CD4-positive, alpha-beta T cell (primary cell): ENCODE results near the gene DUS3L. TPM values are rescaled to one million over a fixed set of nuclear protein-coding genes. Genes with fewer than 3 reads are reported as not detected.

ENCODE experiments used
- ATAC-seq: fragments of 200-7000 bp; cut with Tn5 transposase; one replicate; pipeline ENCODE4 v1.10.0; 2022; ENCODE audit warnings: mild to moderate bottlenecking; ENCODE audit not compliant: poor library complexity
- CTCF ChIA-PET: fragments of 350-600 bp; sonication (Branson Sonifier 250); formaldehyde crosslinking; loops from one replicate; lab custom pipeline; 2021; ENCODE audit warnings: antibody characterized with exemption, inconsistent platforms; lab: Charles Lee
- POLR2A ChIA-PET: fragments of 350-600 bp; sonication (Branson Sonifier 250); formaldehyde crosslinking; loops from one replicate; lab custom pipeline; 2021; ENCODE audit warnings: antibody characterized with exemption, inconsistent platforms; lab: Charles Lee
- DNase-seq, 14 experiments: peaks; one replicate each; pipeline ENCODE4 v3.0.0-alpha.2; 2013 to 2020; ENCODE audit warnings: mixed read lengths in 2 of 14
- H3K27ac ChIP-seq, 2 donors: one replicate each; pipeline versions ENCODE4 v1.5.1 to v1.7.0; 2013; ENCODE audit warnings: low read length in 2 of 2, low read depth in 1 of 2, mild to moderate bottlenecking in 1 of 2
- H3K27me3 ChIP-seq, 2 experiments: 1 replicate in 1 of 2; 2 replicates in 1 of 2; pipeline versions ENCODE4 v1.6.1 to v1.7.0; 2013; ENCODE audit warnings: low read length in 2 of 2, control low read depth in 1 of 2, mild to moderate bottlenecking in 1 of 2, moderate library complexity in 1 of 2; ENCODE audit not compliant: insufficient read depth in 2 of 2, control insufficient read depth in 1 of 2
- H3K36me3 ChIP-seq: one replicate; pipeline ENCODE4 v1.6.1; 2013; ENCODE audit warnings: low read length, control low read depth; ENCODE audit not compliant: insufficient read depth
- H3K4me1 ChIP-seq: one replicate; pipeline ENCODE4 v1.6.1; 2013; ENCODE audit warnings: low read length, control low read depth; ENCODE audit not compliant: insufficient read depth
- H3K4me3 ChIP-seq: one replicate; pipeline ENCODE4 v1.5.1; 2013; ENCODE audit warnings: mild to moderate bottlenecking, low read length, moderate library complexity
- H3K9me3 ChIP-seq, 2 experiments: 1 replicate in 1 of 2; 2 replicates in 1 of 2; pipeline versions ENCODE4 v1.6.1 to v1.7.0; 2013; ENCODE audit warnings: low read length in 2 of 2, mild to moderate bottlenecking in 2 of 2, control low read depth in 1 of 2, moderate library complexity in 1 of 2; ENCODE audit not compliant: control insufficient read depth in 1 of 2, insufficient read depth in 1 of 2
- H3K27ac Mint-ChIP-seq: one replicate; pipeline ENCODE4 v1.8.0; 2020; ENCODE audit warnings: mixed read lengths
- H3K27me3 Mint-ChIP-seq: one replicate; pipeline ENCODE4 v1.8.0; 2021; ENCODE audit warnings: mixed read lengths
- H3K36me3 Mint-ChIP-seq: one replicate; pipeline ENCODE4 v1.8.0; 2021; ENCODE audit warnings: low read depth, mixed read lengths
- H3K4me1 Mint-ChIP-seq: one replicate; pipeline ENCODE4 v1.8.0; 2021; ENCODE audit warnings: low read depth, mixed read lengths
- H3K4me3 Mint-ChIP-seq: one replicate; pipeline ENCODE4 v1.8.0; 2020; ENCODE audit warnings: mild to moderate bottlenecking, mixed read lengths
- H3K9me3 Mint-ChIP-seq: one replicate; pipeline ENCODE4 v1.8.0; 2020; ENCODE audit warnings: mixed read lengths
- CTCF ChIP-seq: fragments of 200-600 bp; IDR thresholded peaks from one replicate; pipeline ENCODE4 v1.8.0; 2022; ENCODE audit warnings: antibody characterized with exemption, mild to moderate bottlenecking
- intact Hi-C, 2 experiments: fragments of 100-400 bp; cut with DNase I in 1 of 2; cut with micrococcal nuclease in 1 of 2; formaldehyde crosslinking; loops; one replicate each; pipeline versions ENCODE4 v1.15.1 to v1.9.0; 2023 to 2025; cut with DNase I, micrococcal nuclease
- total RNA-seq, 174 experiments: library from RNA in 2 of 174; stranded (reverse) in 2 of 174; gene quantifications; one replicate each; pipeline ENCODE4 v1.2.3 and lab custom pipeline; 2021 to 2026

The DUS3L gene
- total RNA-seq, 2 experiments from 2014 or later, result 150 to 170 TPM

- POLR2A ChIA-PET, result interaction anchor here (0.6 to 1.2 kb wide), 3 partner anchors 18 to 165 kb away, joined by 3 read pairs; no protein-coding TSS in a partner anchor
- no peak for ATAC-seq
- Histone ChIP-seq H3K9me3 (peaks cover 0 to 10% of the 10 kb centered on the region in 2 experiments), H3K36me3 (no peaks in the 10 kb centered on the region), H3K4me3 (no peak overlapping the region), H3K27ac (no peak overlapping the region), H3K27me3 (no peaks in the 10 kb centered on the region), H3K4me1 (peaks cover 22% of the 10 kb centered on the region)
- H3K4me3 Mint-ChIP-seq, result no peak overlapping the region
- TF ChIP-seq CTCF, result no peak
- peaks cover 5% of the 10 kb centered on the region for H3K27me3 Mint-ChIP-seq
- H3K36me3 Mint-ChIP-seq, result no peaks in the 10 kb centered on the region
- intact Hi-C loops, result loop anchor here in 1 of 2 experiments (5.0 kb wide), 1 partner anchor 169 kb away; the partner anchor contains the start of gene RANBP3
- H3K9me3 Mint-ChIP-seq, result no peaks in the 10 kb centered on the region
- CTCF ChIA-PET, result interaction anchor here (0.5 to 1.1 kb wide), 2 partner anchors 214 to 493 kb away, joined by 4 read pairs; no protein-coding TSS in a partner anchor
- no peak overlapping the region for H3K27ac Mint-ChIP-seq
- peaks cover 12% of the 10 kb centered on the region for H3K4me1 Mint-ChIP-seq
- peak in 1 of 14 experiments; percentile 25 for DNase-seq
These were observed 17.3 kb upstream of the DUS3L start for GRCh38 chr19:5808120-5808816.

- Histone ChIP-seq H3K9me3 (peaks cover 0 to 10% of the 10 kb centered on the region in 2 experiments), H3K4me1 (peaks cover 30% of the 10 kb centered on the region), H3K27ac (no peak overlapping the region), H3K36me3 (no peaks in the 10 kb centered on the region), H3K27me3 (peaks cover 3 to 6% of the 10 kb centered on the region in 2 experiments), H3K4me3 (no peak overlapping the region)
- DNase-seq (peak in 1 of 14 experiments; percentile 17), ATAC-seq (no peak)
- Mint-ChIP-seq H3K27me3 (peaks cover 9% of the 10 kb centered on the region), H3K4me3 (peak overlapping the region; percentile 62), H3K27ac (no peak overlapping the region), H3K4me1 (peaks cover 16% of the 10 kb centered on the region), H3K9me3 (no peaks in the 10 kb centered on the region), H3K36me3 (no peaks in the 10 kb centered on the region)
- CTCF ChIA-PET, result no interaction called here
- intact Hi-C loops, result loop anchor here in 1 of 2 experiments (2.0 to 5.0 kb wide), 3 partner anchors 18 to 170 kb away; partner anchors contain the start of gene RANBP3
- TF ChIP-seq CTCF, result no peak
- POLR2A ChIA-PET, result no interaction called here
These were observed 15.9 kb upstream of the DUS3L start for GRCh38 chr19:5806905-5807304.

GRCh38 chr19:5806133-5806489 lies 15.1 kb upstream of the DUS3L start:
- no peak overlapping the region for H3K27ac Mint-ChIP-seq
- intact Hi-C loops, result loop anchor here in 1 of 2 experiments (2.0 to 5.0 kb wide), 3 partner anchors 19 to 171 kb away; partner anchors contain the start of gene RANBP3
- ATAC-seq, result no peak
- H3K4me3 Mint-ChIP-seq, result peak overlapping the region; percentile 15
- H3K4me1 Mint-ChIP-seq, result peaks cover 18% of the 10 kb centered on the region
- Histone ChIP-seq H3K36me3 (no peaks in the 10 kb centered on the region), H3K4me3 (no peak overlapping the region), H3K27ac (no peak overlapping the region), H3K4me1 (peaks cover 33% of the 10 kb centered on the region), H3K9me3 (peaks cover 0 to 14% of the 10 kb centered on the region in 2 experiments), H3K27me3 (peaks cover 11 to 14% of the 10 kb centered on the region in 2 experiments)
- H3K36me3 Mint-ChIP-seq, result no peaks in the 10 kb centered on the region
- ChIA-PET POLR2A (interaction anchor here (0.7 kb wide), 1 partner anchor 22 kb away, joined by 3 read pairs; no protein-coding TSS in a partner anchor), CTCF (no interaction called here)
- DNase-seq, result peak in 1 of 14 experiments; percentile 25
- peaks cover 12% of the 10 kb centered on the region for H3K27me3 Mint-ChIP-seq
- H3K9me3 Mint-ChIP-seq, result no peaks in the 10 kb centered on the region
- peak; percentile 43 for TF ChIP-seq CTCF
